Fibroblast of lung (primary cell): ENCODE measurements around the gene HDAC8. TPM values are rescaled to one million over a fixed set of nuclear protein-coding genes. Genes with fewer than 3 reads are reported as not detected.
A peak's percentile ranks its signal among the peaks of the same experiment; 100 is the strongest.

Source experiments
- DNase-seq, 2 donors: peaks; one replicate each; pipeline versions ENCODE4 v3.0.0 to v3.0.0-alpha.2; 2010; ENCODE audit warnings: low read depth in 2 of 2
- H2AFZ ChIP-seq: 2 replicates; pipeline ENCODE4 v1.5.1; 2012; ENCODE audit warnings: low read length, control low read depth, inconsistent platforms
- H3K27ac ChIP-seq: 2 replicates; pipeline ENCODE4 v1.5.1; 2011; ENCODE audit warnings: low read length, control low read depth; ENCODE audit not compliant: insufficient read depth
- H3K27me3 ChIP-seq: 2 replicates; pipeline ENCODE4 v1.5.1; 2011; ENCODE audit warnings: mild to moderate bottlenecking, low read length; ENCODE audit not compliant: control insufficient read depth, insufficient read depth
- H3K36me3 ChIP-seq: 2 replicates; pipeline ENCODE4 v1.5.1; 2011; ENCODE audit warnings: low read length; ENCODE audit not compliant: control insufficient read depth, insufficient read depth
- H3K4me1 ChIP-seq: 2 replicates; pipeline ENCODE4 v1.5.1; 2011; ENCODE audit warnings: low read length; ENCODE audit not compliant: control insufficient read depth, insufficient read depth; ENCODE audit errors: extremely low read depth
- H3K4me2 ChIP-seq: 2 replicates; pipeline ENCODE4 v1.5.1; 2011; ENCODE audit warnings: low read length, control low read depth; ENCODE audit not compliant: insufficient read depth; ENCODE audit errors: extremely low read depth
- H3K4me3 ChIP-seq, 4 experiments: fragments of 200-600 bp in 1 of 4; sonication (generic) in 1 of 4; replicated peaks in 1 of 4; 2 replicates each; pipeline ENCODE4 v1.5.1; 2011 to 2016; ENCODE audit warnings: low read length in 4 of 4, low read depth in 3 of 4, mild to moderate bottlenecking in 3 of 4, control low read depth in 2 of 4, inconsistent platforms in 1 of 4, mixed read lengths in 1 of 4; ENCODE audit not compliant: insufficient read depth in 1 of 4; ENCODE audit errors: control extremely low read depth in 1 of 4
- H3K79me2 ChIP-seq: 2 replicates; pipeline ENCODE4 v1.5.1; 2012; ENCODE audit warnings: mild to moderate bottlenecking, low read length, inconsistent platforms; ENCODE audit not compliant: control insufficient read depth, insufficient read depth
- H3K9ac ChIP-seq: 2 replicates; pipeline ENCODE4 v1.5.1; 2011; ENCODE audit warnings: mild to moderate bottlenecking, low read length, control low read depth; ENCODE audit not compliant: insufficient read depth
- H3K9me3 ChIP-seq: 2 replicates; pipeline ENCODE4 v1.5.1; 2012; ENCODE audit warnings: low read depth, low read length; ENCODE audit not compliant: control insufficient read depth, insufficient read depth
- H4K20me1 ChIP-seq: 2 replicates; pipeline ENCODE4 v1.5.1; 2011; ENCODE audit warnings: low read length; ENCODE audit not compliant: control insufficient read depth, insufficient read depth; ENCODE audit errors: extremely low read depth
- EZH2 ChIP-seq: IDR thresholded peaks from 2 replicates; pipeline ENCODE4 v1.5.1; 2012; ENCODE audit warnings: low read length, control low read depth, mild to moderate bottlenecking; ENCODE audit errors: missing control alignments
- polyA plus RNA-seq, 2 donors: library from polyadenylated mRNA; depleted of rRNA in 1 of 2; stranded (reverse) in 1 of 2; unstranded in 1 of 2; fragments of >200 nt; gene quantifications; 2 replicates each; pipeline ENCODE4 v1.2.1, GENCODE V29; 2011 to 2012; ENCODE audit warnings: missing spikeins in 1 of 2
- total RNA-seq: library from RNA; depleted of rRNA; stranded (reverse); fragments of >200 nt; gene quantifications from 2 replicates; pipeline ENCODE4 v1.2.1, GENCODE V29; 2014
- TF ChIP-seq, protein P1 (sequence below), 2 donors: IDR thresholded peaks in 1 of 2; conservative IDR thresholded peaks in 1 of 2; 1 replicate in 1 of 2; 2 replicates in 1 of 2; pipeline ENCODE4 v1.5.1; 2011 to 2012; ENCODE audit warnings: low read length in 2 of 2, control low read depth in 1 of 2, inconsistent platforms in 1 of 2, low read depth in 1 of 2, mild to moderate bottlenecking in 1 of 2

Gene HDAC8
- total and polyA plus RNA-seq, 2 donors (not counting 1 experiment from before 2014, with no cell fraction given): 25.9 TPM

DNA sequence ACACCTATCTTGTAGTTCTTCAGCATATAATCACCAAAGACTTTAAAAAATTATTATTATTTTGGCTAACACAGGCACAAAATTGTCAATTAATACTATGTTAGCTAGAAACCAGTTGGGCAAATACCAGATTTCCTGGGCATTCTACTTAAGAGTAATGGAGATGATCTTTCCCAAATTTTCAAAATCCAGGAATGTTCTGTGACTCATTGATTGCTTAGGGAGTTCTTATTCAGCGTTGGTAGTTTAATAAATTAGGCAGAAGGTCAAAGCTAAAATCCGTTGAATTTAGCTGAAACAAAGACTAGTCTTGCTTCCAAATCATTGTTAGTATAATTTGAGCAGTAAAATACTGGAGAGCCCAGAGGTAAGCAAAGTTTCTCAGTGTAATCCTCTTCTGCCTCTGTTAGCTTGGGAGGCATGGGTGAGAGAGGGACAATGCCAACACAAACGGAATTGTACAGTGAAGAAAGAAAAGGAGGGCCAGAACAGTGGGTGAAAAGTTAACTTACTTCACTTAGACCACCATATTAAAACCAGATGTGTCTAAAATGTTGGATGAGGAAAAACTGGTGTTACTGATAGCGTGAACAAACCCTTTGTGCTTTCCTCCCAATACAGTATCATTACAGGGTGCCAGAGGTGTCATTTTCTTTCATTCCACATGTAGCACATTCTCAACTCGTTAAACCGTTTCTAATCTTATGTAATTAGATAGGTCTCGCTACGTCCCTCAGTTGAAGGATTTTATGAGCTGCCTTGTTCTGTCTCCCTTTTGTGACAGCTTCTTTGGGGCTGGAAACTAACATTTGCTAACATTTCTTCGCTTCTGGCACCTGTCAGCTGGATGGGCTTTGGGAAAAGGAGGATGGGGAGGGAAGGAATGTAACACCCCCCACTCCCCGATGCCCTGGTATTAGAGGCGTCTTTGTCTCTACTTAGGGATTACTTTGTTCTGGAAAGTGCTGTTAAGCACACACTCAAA, 179.5 kb downstream of the HDAC8 start:
- no peak overlapping the region for H3K4me2 ChIP-seq
- no peak overlapping the region for H2AFZ ChIP-seq

GRCh38 chrX:72392042-72392441, 180.6 kb downstream of the HDAC8 start:
- Histone ChIP-seq H3K27me3 (no peaks in the 10 kb centered on the region), H3K27ac (no peak overlapping the region), H3K36me3 (no peaks in the 10 kb centered on the region), H2AFZ (no peak overlapping the region), H4K20me1 (peaks cover 2% of the 10 kb centered on the region), H3K4me3 (no peak overlapping the region), H3K9me3 (no peaks in the 10 kb centered on the region), H3K4me1 (no peaks in the 10 kb centered on the region), H3K4me2 (no peak overlapping the region), H3K9ac (no peak overlapping the region), H3K79me2 (no peaks in the 10 kb centered on the region)
- no peak for DNase-seq
- TF ChIP-seq, protein P1, sequence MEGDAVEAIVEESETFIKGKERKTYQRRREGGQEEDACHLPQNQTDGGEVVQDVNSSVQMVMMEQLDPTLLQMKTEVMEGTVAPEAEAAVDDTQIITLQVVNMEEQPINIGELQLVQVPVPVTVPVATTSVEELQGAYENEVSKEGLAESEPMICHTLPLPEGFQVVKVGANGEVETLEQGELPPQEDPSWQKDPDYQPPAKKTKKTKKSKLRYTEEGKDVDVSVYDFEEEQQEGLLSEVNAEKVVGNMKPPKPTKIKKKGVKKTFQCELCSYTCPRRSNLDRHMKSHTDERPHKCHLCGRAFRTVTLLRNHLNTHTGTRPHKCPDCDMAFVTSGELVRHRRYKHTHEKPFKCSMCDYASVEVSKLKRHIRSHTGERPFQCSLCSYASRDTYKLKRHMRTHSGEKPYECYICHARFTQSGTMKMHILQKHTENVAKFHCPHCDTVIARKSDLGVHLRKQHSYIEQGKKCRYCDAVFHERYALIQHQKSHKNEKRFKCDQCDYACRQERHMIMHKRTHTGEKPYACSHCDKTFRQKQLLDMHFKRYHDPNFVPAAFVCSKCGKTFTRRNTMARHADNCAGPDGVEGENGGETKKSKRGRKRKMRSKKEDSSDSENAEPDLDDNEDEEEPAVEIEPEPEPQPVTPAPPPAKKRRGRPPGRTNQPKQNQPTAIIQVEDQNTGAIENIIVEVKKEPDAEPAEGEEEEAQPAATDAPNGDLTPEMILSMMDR (conservative IDR thresholded peaks at IDR 0.05 in 1 of 2, IDR thresholded peaks at IDR 0.05 in 1 of 2; ENCODE audit: low read depth in 1 of 2, low read length in 2 of 2): no peak
- TF ChIP-seq EZH2: no peak

More for the DNA sequence above, 179.5 kb downstream of the HDAC8 start:
- no peak for TF ChIP-seq EZH2
- TF ChIP-seq, protein P1 (conservative IDR thresholded peaks at IDR 0.05 in 1 of 2, IDR thresholded peaks at IDR 0.05 in 1 of 2; ENCODE audit: low read depth in 1 of 2, low read length in 2 of 2): no peak
- Histone ChIP-seq H3K36me3 (no peaks in the 10 kb centered on the region), H3K79me2 (no peaks in the 10 kb centered on the region), H3K4me1 (no peaks in the 10 kb centered on the region), H3K9ac (no peak overlapping the region), H3K27ac (no peak overlapping the region), H3K9me3 (no peaks in the 10 kb centered on the region), H3K4me3 (no peak overlapping the region), H3K27me3 (no peaks in the 10 kb centered on the region), H4K20me1 (peaks cover 2% of the 10 kb centered on the region)
- DNase-seq: peak in 1 of 2 donors; percentile 11

- no peak overlapping the region for H3K4me2 ChIP-seq
- H3K9ac ChIP-seq: no peak overlapping the region
- no peak overlapping the region for H2AFZ ChIP-seq
- TF ChIP-seq, protein P1 (conservative IDR thresholded peaks at IDR 0.05 in 1 of 2, IDR thresholded peaks at IDR 0.05 in 1 of 2; ENCODE audit: low read depth in 1 of 2, low read length in 2 of 2): no peak
- TF ChIP-seq EZH2: no peak
- no peak overlapping the region for H3K4me3 ChIP-seq
- no peaks in the 10 kb centered on the region for H3K79me2 ChIP-seq
- H3K36me3 ChIP-seq: no peaks in the 10 kb centered on the region
- H4K20me1 ChIP-seq: no peaks in the 10 kb centered on the region
- H3K27ac ChIP-seq: no peak overlapping the region
- no peak for DNase-seq
- no peaks in the 10 kb centered on the region for H3K27me3 ChIP-seq
- H3K4me1 ChIP-seq: no peaks in the 10 kb centered on the region
- no peaks in the 10 kb centered on the region for H3K9me3 ChIP-seq
Observed at GRCh38 chrX:72387247-72387646, 185.4 kb downstream of the HDAC8 start.
